Psoas muscle (tissue), 8 donors: ENCODE results near the gene ANTXR1. TPM values are rescaled to one million over a fixed set of nuclear protein-coding genes. Genes with fewer than 3 reads are reported as not detected.
A peak's percentile ranks its signal among the peaks of the same experiment; 100 is the strongest.

Source experiments
- ATAC-seq, 4 donors: fragments of 200-7000 bp; cut with Tn5 transposase; one replicate each; pipeline ENCODE4 v1.9.1; 2020; ENCODE audit warnings: moderate library complexity in 3 of 4, mild to moderate bottlenecking in 2 of 4
- DNase-seq, 2 donors: peaks; one replicate each; pipeline ENCODE4 v3.0.0-alpha.2; 2020
- H3K27ac ChIP-seq: fragments of 200-600 bp; one replicate; pipeline ENCODE4 v1.8.0; 2022
- H3K27me3 ChIP-seq, 3 donors: fragments of 200-600 bp in 1 of 3; one replicate each; pipeline versions ENCODE4 v1.6.1 to v1.8.0; 2013 to 2022; ENCODE audit warnings: low read length in 2 of 3, mild to moderate bottlenecking in 2 of 3, moderate library complexity in 1 of 3; ENCODE audit not compliant: insufficient read depth in 3 of 3
- H3K36me3 ChIP-seq, 2 donors: fragments of 200-600 bp in 1 of 2; one replicate each; pipeline versions ENCODE4 v1.6.1 to v1.8.0; 2013 to 2022; ENCODE audit warnings: low read depth in 1 of 2, mild to moderate bottlenecking in 1 of 2, moderate library complexity in 1 of 2; ENCODE audit not compliant: insufficient read depth in 1 of 2
- H3K4me1 ChIP-seq: fragments of 200-600 bp; one replicate; pipeline ENCODE4 v1.8.0; 2022
- H3K4me3 ChIP-seq: fragments of 200-600 bp; one replicate; pipeline ENCODE4 v1.8.0; 2022; ENCODE audit warnings: mild to moderate bottlenecking
- H3K9me3 ChIP-seq: fragments of 200-600 bp; one replicate; pipeline ENCODE4 v1.8.0; 2022
- CTCF ChIP-seq: fragments of 200-600 bp; IDR thresholded peaks from one replicate; pipeline ENCODE4 v1.8.0; 2022; ENCODE audit warnings: antibody characterized with exemption
- WGBS, 3 donors: extraction: QIAGEN DNeasy Blood & Tissue Kit; methylation state at CpG; one replicate each; pipeline versions ENCODE4 v1.1.6 to v1.1.7; 2013; 5-methylcytosine and 5-hydroxymethylcytosine counted together
- intact Hi-C, 2 donors: fragments of 100-400 bp; cut with DNase I; formaldehyde crosslinking; loops; one replicate each; pipeline versions ENCODE4 v1.11.0 to v1.14.2; 2022
- polyA plus RNA-seq, 3 donors: library from polyadenylated mRNA; stranded (reverse); fragments of 200-250 nt; gene quantifications; one replicate each; pipeline ENCODE4 v1.2.3, GENCODE V29; 2013
- total RNA-seq, 4 donors: library from RNA; stranded (reverse); fragmentation: NEBNext Ultra II Directional in 2 of 4; extraction: Animal tissue kit (Norgen Biotek cat#: 25700) in 2 of 4; gene quantifications; one replicate each; pipeline versions ENCODE4 v1.2.1 to v1.2.4, GENCODE V29; 2021 to 2023
- donor health status: healthy with polysubstance abuse.
- donor health status: DM: no; HTN: no; CAD: no; lungs with moderate emphysema.
- donor health status: Bipolar disorder and iron deficiency.
- donor health status: healthy.
- donor health status: DM: yes; HTN: yes; CAD: no.
- donor health status: DM: no; HTN: no; CAD: no.
- donor health status: DM: no; HTN: no; CAD: no.
- donor health status: DM: yes; HTN: yes; CAD: no.

Gene ANTXR1
- total and polyA plus RNA-seq, 7 donors: 3.7 to 24.3 (median 10.9) TPM

DNA sequence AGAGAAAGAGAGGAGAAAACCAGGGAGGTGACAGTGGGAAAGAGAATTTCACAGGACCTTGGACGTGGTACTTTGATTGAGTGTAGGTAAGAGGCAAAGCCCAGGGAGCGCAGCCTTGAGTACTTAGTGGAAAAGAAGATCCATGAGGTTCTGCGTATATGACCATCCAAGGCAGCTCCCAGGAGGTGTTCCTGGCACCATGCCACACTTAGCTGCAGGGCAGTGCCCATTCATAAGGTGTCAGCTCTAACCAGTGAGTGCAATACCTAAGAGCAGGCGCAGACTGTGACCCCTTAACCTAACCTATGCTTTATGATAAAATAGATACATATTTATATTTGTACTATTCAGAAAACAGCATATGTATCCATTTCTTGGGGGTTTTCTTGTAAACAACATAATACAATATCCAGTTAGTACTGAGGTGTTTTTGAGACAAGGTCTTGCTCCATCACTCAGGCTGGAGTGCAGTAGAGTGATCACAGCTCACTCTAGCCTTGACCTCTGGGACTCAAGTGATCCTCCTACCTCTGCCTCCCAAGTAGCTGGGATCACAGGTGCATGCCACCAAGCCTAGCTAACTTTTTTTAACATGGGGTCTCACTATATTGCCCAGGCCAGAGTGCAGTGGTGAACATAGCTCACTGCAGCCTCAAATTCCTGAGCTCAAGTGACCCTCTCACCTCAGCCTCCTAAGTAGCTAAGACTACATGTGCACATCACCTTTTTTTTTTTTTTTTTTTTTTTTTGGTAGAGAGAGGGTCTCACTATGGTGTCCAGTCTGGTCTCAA, 199.5 kb downstream of the ANTXR1 start:
- no peaks in the 10 kb centered on the region for H3K9me3 ChIP-seq
- H3K4me1 ChIP-seq: peaks cover 7% of the 10 kb centered on the region
- intact Hi-C loops: no loop called here
- no peak overlapping the region for H3K4me3 ChIP-seq
- no peaks in the 10 kb centered on the region for H3K27me3 ChIP-seq
- H3K27ac ChIP-seq: no peak overlapping the region
- H3K36me3 ChIP-seq: no peaks in the 10 kb centered on the region
- 94 to 99% (median 96%) methylated on average over 4 of the region's 4 CpGs for WGBS, 3 donors
- TF ChIP-seq CTCF: no peak
- DNase-seq (no peak), ATAC-seq (no peak)

DNA sequence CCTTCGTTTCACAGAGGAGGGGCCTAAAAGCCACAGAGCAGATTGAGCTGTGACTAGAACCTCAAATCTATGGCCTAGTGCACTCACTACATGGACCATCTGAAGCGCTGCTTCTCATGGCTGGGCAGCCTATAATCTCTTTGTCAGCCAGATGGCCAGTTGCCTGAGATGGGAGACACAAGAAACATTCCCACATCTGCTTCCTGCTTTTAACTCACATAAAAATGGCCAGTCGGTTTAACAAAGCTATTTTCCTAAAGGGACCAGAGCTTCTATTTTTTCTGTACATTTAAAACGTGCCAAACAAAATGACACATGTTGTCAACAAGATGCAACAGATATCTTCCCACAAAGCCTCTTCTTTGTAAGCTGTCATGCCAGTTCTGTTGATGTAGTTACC, 200.2 kb downstream of the ANTXR1 start:
- Histone ChIP-seq H3K27ac (no peak overlapping the region), H3K27me3 (no peaks in the 10 kb centered on the region), H3K36me3 (no peaks in the 10 kb centered on the region), H3K4me1 (peaks cover 8% of the 10 kb centered on the region), H3K4me3 (no peak overlapping the region), H3K9me3 (no peaks in the 10 kb centered on the region)
- 27 to 35% (median 29%) methylated on average over 4 of the region's 4 CpGs for WGBS, 3 donors
- TF ChIP-seq CTCF: no peak
- intact Hi-C loops: no loop called here
- ATAC-seq (no peak), DNase-seq (no peak)

GRCh38 chr2:69213782-69214181, 200.8 kb downstream of the ANTXR1 start:
- no peaks in the 10 kb centered on the region for H3K27me3 ChIP-seq
- TF ChIP-seq CTCF: no peak
- H3K27ac ChIP-seq: no peak overlapping the region
- DNase-seq (no peak), ATAC-seq (no peak)
- 51 to 65% (median 63%) methylated on average over 4 of the region's 4 CpGs for WGBS, 3 donors
- no peak overlapping the region for H3K4me3 ChIP-seq
- peaks cover 8% of the 10 kb centered on the region for H3K4me1 ChIP-seq
- no peaks in the 10 kb centered on the region for H3K9me3 ChIP-seq
- H3K36me3 ChIP-seq: no peaks in the 10 kb centered on the region
- intact Hi-C loops: no loop called here

- no peak overlapping the region for H3K4me3 ChIP-seq
- intact Hi-C loops: no loop called here
- no peaks in the 10 kb centered on the region for H3K27me3 ChIP-seq
- TF ChIP-seq CTCF: no peak
- WGBS, 3 donors: 32 to 56% (median 41%) methylated on average over 5 of the region's 5 CpGs
- DNase-seq (no peak), ATAC-seq (peak in 3 of 4 donors; percentile 47 to 54 (median 53))
- no peaks in the 10 kb centered on the region for H3K9me3 ChIP-seq
- H3K36me3 ChIP-seq: no peaks in the 10 kb centered on the region
- peak overlapping the region; percentile 16 for H3K27ac ChIP-seq
- H3K4me1 ChIP-seq: peaks cover 8% of the 10 kb centered on the region
These were observed 201.9 kb downstream of the ANTXR1 start for GRCh38 chr2:69214898-69215297.
